ENCODE measurements around the gene CSRNP3.

Gene CSRNP3

GRCh38 chr2:165686800-165687199 is 217.3 kb downstream of the CSRNP3 start:
- Histone ChIP-seq H3K4me1 (ENCODE audit: control insufficient read depth, insufficient read depth, low read length) (no peaks in the 10 kb centered on the region), H3K36me3 (ENCODE audit: control insufficient read depth in 2 of 2, insufficient read depth in 1 of 2, low read length in 2 of 2) (no peaks in the 10 kb centered on the region), H3K27ac (ENCODE audit: extremely low read depth, low read depth, low read length) (no peak overlapping the region), H3K9me3 (ENCODE audit: control insufficient read depth, insufficient read depth, low read depth, low read length) (no peaks in the 10 kb centered on the region), H3K4me3 (ENCODE audit: low read depth, low read length) (no peak overlapping the region)
- ChIA-PET POLR2A (no interaction called here), CTCF (interaction anchor here (1.0 kb wide), 1 partner anchor 47 kb away, joined by 4 read pairs; no protein-coding TSS in a partner anchor)
- TF ChIP-seq ZNF350 (tag by site-specific recombination; IDR thresholded peaks at IDR 0.05) (no peak), ZNF629 (tag by site-specific recombination; IDR thresholded peaks at IDR 0.05) (no peak), ZNF280C (tag by site-specific recombination; IDR thresholded peaks at IDR 0.05) (no peak), ZNF133 (tag by site-specific recombination; IDR thresholded peaks at IDR 0.05) (no peak), ZNF544 (tag by site-specific recombination; IDR thresholded peaks at IDR 0.05) (no peak)
- TF ChIP-seq, protein P1, sequence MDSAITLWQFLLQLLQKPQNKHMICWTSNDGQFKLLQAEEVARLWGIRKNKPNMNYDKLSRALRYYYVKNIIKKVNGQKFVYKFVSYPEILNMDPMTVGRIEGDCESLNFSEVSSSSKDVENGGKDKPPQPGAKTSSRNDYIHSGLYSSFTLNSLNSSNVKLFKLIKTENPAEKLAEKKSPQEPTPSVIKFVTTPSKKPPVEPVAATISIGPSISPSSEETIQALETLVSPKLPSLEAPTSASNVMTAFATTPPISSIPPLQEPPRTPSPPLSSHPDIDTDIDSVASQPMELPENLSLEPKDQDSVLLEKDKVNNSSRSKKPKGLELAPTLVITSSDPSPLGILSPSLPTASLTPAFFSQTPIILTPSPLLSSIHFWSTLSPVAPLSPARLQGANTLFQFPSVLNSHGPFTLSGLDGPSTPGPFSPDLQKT (IDR thresholded peaks at IDR 0.05; ENCODE audit: borderline replicate concordance, low read depth, low read length), result no peak
- TF ChIP-seq, protein P2, sequence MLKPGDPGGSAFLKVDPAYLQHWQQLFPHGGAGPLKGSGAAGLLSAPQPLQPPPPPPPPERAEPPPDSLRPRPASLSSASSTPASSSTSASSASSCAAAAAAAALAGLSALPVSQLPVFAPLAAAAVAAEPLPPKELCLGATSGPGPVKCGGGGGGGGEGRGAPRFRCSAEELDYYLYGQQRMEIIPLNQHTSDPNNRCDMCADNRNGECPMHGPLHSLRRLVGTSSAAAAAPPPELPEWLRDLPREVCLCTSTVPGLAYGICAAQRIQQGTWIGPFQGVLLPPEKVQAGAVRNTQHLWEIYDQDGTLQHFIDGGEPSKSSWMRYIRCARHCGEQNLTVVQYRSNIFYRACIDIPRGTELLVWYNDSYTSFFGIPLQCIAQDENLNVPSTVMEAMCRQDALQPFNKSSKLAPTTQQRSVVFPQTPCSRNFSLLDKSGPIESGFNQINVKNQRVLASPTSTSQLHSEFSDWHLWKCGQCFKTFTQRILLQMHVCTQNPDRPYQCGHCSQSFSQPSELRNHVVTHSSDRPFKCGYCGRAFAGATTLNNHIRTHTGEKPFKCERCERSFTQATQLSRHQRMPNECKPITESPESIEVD (tag by site-specific recombination; IDR thresholded peaks at IDR 0.05), result no peak

GRCh38 chr2:165687426-165688002 is 218.0 kb downstream of the CSRNP3 start:
- Histone ChIP-seq H3K4me3 (ENCODE audit: low read depth, low read length) (no peak overlapping the region), H3K27ac (ENCODE audit: extremely low read depth, low read depth, low read length) (no peak overlapping the region), H3K4me1 (ENCODE audit: control insufficient read depth, insufficient read depth, low read length) (no peaks in the 10 kb centered on the region), H3K9me3 (ENCODE audit: control insufficient read depth, insufficient read depth, low read depth, low read length) (no peaks in the 10 kb centered on the region), H3K36me3 (ENCODE audit: control insufficient read depth in 2 of 2, insufficient read depth in 1 of 2, low read length in 2 of 2) (no peaks in the 10 kb centered on the region)
- ChIA-PET CTCF (no interaction called here), POLR2A (no interaction called here)
- TF ChIP-seq ZNF121 (tag by site-specific recombination; IDR thresholded peaks at IDR 0.05) (no peak), IKZF3 (tag by site-specific recombination; IDR thresholded peaks at IDR 0.05) (no peak), ZNF792 (tag by site-specific recombination; IDR thresholded peaks at IDR 0.05) (no peak), ZNF274 (IDR thresholded peaks at IDR 0.05; ENCODE audit: low read length) (no peak), ZNF274 (tag by site-specific recombination; IDR thresholded peaks at IDR 0.05; ENCODE audit: borderline replicate concordance) (no peak), GLIS2 (tag by site-specific recombination; IDR thresholded peaks at IDR 0.05) (no peak), ZNF280C (tag by site-specific recombination; IDR thresholded peaks at IDR 0.05) (no peak), ZNF391 (tag by site-specific recombination; IDR thresholded peaks at IDR 0.05; ENCODE audit: borderline replicate concordance, low read depth) (no peak), ZNF521 (tag by site-specific recombination; IDR thresholded peaks at IDR 0.05) (no peak)
- TF ChIP-seq, protein P3, sequence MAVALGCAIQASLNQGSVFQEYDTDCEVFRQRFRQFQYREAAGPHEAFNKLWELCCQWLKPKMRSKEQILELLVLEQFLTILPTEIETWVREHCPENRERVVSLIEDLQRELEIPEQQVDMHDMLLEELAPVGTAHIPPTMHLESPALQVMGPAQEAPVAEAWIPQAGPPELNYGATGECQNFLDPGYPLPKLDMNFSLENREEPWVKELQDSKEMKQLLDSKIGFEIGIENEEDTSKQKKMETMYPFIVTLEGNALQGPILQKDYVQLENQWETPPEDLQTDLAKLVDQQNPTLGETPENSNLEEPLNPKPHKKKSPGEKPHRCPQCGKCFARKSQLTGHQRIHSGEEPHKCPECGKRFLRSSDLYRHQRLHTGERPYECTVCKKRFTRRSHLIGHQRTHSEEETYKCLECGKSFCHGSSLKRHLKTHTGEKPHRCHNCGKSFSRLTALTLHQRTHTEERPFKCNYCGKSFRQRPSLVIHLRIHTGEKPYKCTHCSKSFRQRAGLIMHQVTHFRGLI (tag by site-specific recombination; IDR thresholded peaks at IDR 0.05), result no peak
- TF ChIP-seq, protein P4, sequence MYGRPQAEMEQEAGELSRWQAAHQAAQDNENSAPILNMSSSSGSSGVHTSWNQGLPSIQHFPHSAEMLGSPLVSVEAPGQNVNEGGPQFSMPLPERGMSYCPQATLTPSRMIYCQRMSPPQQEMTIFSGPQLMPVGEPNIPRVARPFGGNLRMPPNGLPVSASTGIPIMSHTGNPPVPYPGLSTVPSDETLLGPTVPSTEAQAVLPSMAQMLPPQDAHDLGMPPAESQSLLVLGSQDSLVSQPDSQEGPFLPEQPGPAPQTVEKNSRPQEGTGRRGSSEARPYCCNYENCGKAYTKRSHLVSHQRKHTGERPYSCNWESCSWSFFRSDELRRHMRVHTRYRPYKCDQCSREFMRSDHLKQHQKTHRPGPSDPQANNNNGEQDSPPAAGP (tag by site-specific recombination; IDR thresholded peaks at IDR 0.05), result no peak
